ENCODE data around the gene THAP7. TPM values are rescaled to one million over a fixed set of nuclear protein-coding genes. Genes with fewer than 3 reads are reported as not detected.

Gene THAP7
- total and polyA plus RNA-seq, 2 donors (not counting 1 experiment from before 2014, with no cell fraction given): 37.7 to 70.1 TPM

GRCh38 chr22:20990184-20991180, 11.4 kb downstream of the THAP7 start:
- Mint-ChIP-seq H3K27ac (no peak overlapping the region), H3K9me3 (ENCODE audit: insufficient read depth) (no peaks in the 10 kb centered on the region), H3K27me3 (no peaks in the 10 kb centered on the region), H3K4me1 (no peaks in the 10 kb centered on the region), H3K4me3 (no peak overlapping the region)
- Histone ChIP-seq H3K79me2 (ENCODE audit: control insufficient read depth, insufficient read depth, low read length) (no peaks in the 10 kb centered on the region), H3K27me3 (replicated peaks in 1 of 4; ENCODE audit: control extremely low read depth in 1 of 4, control insufficient read depth in 3 of 4, insufficient read depth in 4 of 4, low read length in 3 of 4) (no peaks in the 10 kb centered on the region), H3K27ac (ENCODE audit: low read length in 2 of 2) (no peak overlapping the region), H2AFZ (ENCODE audit: insufficient read depth, low read depth, low read length, poor library complexity, severe bottlenecking) (no peak overlapping the region), H4K20me1 (ENCODE audit: control insufficient read depth, insufficient read depth, low read length, poor library complexity, severe bottlenecking) (no peaks in the 10 kb centered on the region), H3K9me3 (ENCODE audit: control extremely low read depth in 1 of 3, control insufficient read depth in 2 of 3, insufficient read depth in 1 of 3, low read length in 2 of 3) (no peaks in the 10 kb centered on the region), H3K4me3 (ENCODE audit: control extremely low read depth in 1 of 5, extremely low read depth in 1 of 5, insufficient read depth in 1 of 5, low read depth in 2 of 5, low read length in 4 of 5) (no peak overlapping the region), H3K9ac (ENCODE audit: low read length) (no peak overlapping the region), H3K4me2 (replicated peaks; ENCODE audit: low read depth, low read length, poor library complexity, severe bottlenecking) (no peak overlapping the region), H3K36me3 (replicated peaks in 1 of 2; ENCODE audit: control extremely low read depth in 1 of 2, control insufficient read depth in 1 of 2, extremely low read depth in 1 of 2, insufficient read depth in 2 of 2, low read length in 1 of 2) (peaks cover 0 to 23% of the 10 kb centered on the region in 2 experiments), H3K4me1 (ENCODE audit: control insufficient read depth in 2 of 2, insufficient read depth in 2 of 2, low read length in 2 of 2) (no peaks in the 10 kb centered on the region)
- TF ChIP-seq CTCF (IDR thresholded peaks at IDR 0.05) (no peak), EZH2 (IDR thresholded peaks at IDR 0.05; ENCODE audit: borderline replicate concordance, insufficient read depth, low read depth, low read length, poor library complexity, severe bottlenecking) (no peak)
- 92% methylated on average over 20 of the region's 21 CpGs for WGBS (ENCODE audit: insufficient coverage)
- intact Hi-C loops (cut with micrococcal nuclease): no loop called here
- no peak for ATAC-seq (ENCODE audit: low read depth)
- DNase-seq: no peak
- POLR2A ChIA-PET: no interaction called here
- CTCF ChIA-PET: no interaction called here
